Activated CD8-positive, alpha-beta memory T cell treated with anti-CD3 and anti-CD28 coated beads, Interleukin-2, amount 50 U/mL, for 24 hours (primary cell): ENCODE results near the gene ARHGAP35.
"Not testable (repeated sequence)": the region's sequence is repeated elsewhere in the genome, so short reads cannot be mapped to it uniquely, and the experiment has no call there.

Experiments used
- DNase-seq: peaks from one replicate; pipeline ENCODE4 v3.0.0-alpha.2; 2020; ENCODE audit errors: extremely low read depth

ARHGAP35 gene

DNA sequence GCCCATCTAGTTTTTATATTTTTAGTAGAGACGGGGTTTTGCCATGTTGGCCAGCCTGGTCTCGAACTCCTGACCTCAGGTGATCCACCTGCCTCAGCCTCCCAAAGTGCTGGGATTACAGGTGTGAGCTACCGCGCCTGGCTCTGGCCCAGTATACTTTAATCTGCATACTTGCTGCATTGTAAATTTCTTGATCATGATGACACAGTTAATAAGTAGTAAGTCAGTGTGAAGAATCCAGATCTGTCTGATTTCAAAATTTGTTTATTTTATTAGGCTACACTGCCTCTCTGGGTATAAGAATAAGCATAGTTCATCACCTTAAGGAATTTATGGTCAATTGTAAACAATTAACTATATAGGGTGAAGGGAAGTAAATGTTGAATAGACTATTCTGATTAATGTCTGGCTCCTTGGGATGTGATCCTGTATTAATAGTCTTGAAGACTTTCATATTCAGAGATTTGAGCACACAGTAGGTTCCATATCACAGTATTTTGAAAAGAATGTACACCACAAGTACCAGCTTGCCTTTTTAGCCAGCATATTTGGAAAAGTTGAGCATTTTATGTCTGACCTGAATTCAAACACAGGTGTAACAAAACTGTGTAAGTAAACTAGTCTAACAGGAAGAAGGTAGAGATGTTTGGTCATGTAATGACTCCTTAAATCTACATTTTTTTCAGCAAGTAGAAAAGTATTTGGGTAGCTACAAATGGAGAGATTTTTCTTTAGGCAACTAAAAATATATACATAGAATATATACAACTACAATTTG, 7.4 kb downstream of the ARHGAP35 start:
- DNase-seq = no peak

DNA sequence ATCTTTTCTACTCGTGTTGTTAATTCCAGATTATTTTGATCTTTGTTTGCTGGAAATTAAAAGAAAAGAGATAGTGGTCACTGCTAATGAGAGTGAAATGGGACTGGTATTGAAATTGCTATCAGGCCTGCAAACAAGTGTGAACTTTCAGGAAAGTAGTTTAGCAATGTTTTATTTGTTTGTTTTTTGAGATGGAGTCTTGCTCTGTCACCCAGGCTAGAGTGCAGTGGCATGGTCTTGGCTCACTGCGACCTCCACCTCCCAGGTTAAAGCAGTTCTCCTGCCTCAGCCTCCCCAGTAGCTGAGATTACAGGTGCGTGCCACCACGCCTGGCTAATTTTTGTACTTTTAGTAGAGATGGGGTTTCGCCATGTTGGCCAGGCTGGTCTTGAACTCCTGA, 10.4 kb downstream of the ARHGAP35 start:
- not testable (repeated sequence) for DNase-seq

DNA sequence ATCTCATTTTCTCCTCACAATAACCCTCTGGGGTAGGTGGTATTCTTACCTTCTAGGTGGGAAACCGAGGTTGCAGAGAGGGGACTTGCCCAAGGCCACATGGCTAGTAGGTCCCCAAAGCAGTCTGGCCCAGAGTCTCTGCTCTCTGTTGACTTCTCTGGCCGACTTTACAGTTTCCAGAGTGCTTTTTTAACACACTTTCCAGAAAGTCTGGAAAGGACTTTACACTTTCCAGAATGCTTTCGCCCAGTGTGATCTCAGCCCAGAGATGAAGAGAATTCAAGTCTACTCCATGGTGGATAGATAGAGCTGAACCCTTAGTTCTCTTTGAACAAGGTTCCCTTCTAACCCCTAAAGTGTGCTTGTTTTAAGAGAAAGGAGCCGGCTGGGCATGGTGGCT, 12.2 kb downstream of the ARHGAP35 start:
- DNase-seq = no peak

DNA sequence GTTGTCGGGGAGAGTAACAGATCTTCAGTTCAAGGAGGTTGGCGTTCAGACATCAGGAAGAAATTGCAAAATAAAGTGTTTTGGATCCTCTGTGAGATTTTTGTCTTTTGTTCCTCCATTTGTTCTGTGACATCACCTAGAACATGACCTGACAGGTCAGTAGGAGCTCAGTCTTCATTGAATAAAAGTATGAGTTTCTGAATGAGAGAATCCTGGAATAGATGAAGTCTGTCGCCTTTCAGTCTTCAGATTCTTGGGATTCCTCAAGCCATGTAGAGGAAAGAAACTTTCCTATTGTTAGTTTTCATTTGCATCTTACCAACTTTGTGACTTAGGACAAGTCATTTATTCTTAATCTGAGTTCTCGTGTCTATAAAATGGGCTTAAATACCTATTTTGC, 14.4 kb downstream of the ARHGAP35 start:
- no peak for DNase-seq

DNA sequence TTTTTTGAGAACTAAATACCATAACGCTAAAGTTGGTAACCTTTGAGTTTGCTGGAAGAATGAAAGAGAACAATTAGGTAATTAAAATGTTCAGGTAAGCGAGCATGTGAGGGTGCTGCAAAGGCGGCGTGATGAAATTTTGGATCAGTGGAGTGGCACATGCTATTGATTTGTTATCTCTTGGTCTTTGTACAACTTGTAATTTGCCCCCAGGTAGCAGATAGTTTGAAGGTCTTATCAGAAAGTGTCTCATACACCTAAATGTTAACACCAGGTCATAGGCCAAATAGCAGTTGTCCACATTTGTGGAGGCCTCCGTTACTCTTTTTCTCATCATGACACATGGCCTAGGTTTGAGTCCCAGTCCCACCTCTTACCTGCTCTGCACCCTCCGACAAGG, 14.9 kb downstream of the ARHGAP35 start:
- DNase-seq = no peak

DNA sequence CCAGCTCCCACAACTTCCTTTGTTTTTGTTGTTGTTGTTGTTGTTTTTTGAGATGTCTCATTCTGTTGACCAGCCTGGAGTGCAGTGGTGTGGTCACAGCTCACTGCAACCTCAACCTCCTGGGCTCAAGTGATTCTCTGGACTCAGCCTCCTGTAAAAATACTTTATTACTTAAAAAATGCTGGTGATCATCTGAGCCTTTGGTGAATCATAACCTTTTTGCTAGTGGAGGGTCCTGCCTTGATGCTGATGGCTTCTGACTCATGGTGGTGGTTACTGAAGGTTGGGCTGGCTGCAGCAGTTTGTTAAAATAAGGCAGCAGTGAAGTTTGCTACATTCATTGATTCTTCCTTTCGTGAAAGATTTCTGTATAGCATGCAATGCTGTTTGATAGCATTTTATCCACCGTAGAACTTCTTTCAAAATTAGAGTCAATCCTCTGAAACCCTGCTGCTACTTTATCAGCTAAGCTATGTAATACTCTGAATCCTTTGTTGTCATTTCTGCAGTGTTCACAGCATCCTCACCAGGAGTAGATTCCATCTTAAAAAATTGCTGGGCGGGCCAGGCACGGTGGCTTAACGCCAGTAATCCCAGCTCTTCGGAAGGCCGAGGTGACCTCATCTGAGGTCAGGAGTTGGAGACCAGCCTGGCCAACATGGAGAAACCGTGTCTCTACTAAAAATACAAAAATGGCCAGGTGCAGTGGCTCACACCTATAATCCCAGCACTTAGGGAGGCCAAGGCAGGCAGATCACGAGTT, 18.0 kb downstream of the ARHGAP35 start:
- DNase-seq = no peak

DNA sequence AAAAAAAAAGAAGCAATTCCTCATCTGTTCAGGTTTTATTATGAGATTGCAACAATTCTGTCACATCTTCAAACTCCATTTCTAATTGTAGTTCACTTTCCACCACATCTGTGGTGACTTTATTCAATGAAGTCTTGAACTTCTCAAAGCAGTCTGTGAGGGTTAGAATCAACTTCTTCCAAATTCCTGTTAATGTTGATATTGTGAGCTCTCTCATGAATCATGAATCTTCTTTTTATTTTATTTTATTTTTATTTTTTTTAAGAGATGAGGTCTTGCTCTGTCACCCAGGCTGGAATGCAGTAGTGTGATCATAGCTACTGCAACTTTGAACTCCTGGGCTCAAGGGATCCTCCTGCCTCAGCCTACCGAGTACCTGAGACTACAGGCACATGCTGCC, 19.6 kb downstream of the ARHGAP35 start:
- DNase-seq = no peak

DNA sequence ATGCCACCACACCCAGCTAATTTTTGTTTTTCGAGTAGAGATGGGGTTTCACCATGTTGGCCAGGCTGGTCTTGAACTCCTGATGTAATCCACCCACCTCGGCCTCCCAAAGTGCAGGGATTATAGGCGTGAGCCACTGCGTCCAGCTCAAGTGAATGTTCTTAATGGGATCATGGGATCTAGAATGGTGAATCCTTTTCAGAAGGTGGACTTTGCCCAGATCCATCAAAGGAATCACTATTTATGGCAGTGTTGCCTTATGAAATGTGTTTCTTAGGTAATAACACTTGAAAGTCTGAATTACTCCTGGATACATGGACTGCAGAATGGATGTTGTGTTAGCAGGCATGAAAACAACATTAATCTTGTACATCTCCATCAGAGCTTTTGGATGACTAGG, 20.3 kb downstream of the ARHGAP35 start:
- no peak for DNase-seq

DNA sequence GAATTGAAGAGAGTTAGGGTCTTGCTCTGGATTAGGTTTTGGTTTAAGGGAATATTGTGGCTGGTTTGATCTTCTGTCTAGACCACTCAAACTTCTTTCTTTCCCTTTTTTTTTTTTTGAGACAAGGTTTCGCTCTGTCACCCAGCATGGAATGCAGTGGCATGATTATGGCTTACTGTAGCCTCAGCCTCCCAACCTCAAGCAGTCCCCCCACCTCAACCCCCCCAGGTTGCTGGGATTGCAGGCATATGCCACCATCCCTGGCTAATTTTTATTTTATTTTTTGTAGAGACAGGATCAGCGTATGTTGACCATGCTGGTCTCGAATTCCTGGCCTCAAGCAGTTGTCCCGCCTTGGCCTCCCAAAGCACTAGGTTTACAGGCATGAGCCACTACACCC, 21.2 kb downstream of the ARHGAP35 start:
- no peak for DNase-seq

DNA sequence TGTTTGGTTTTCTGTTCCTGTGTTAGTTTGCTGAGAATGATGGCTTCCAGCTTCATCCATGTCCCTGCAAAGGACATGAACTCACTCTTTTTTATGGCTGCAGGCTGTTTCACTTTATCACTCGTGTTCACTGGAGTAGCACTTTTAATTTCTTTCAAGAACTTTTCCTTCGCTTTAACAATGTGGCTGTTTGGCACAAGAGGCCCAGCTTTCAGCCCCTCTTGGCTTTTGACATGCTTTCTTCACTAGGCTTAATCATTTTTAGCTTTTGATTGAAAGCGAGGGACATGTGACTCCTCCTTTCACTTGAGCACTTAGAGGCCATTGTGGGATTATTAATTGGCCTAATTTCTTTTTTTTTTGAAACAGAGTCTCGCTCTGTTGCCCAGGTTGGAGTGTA, 22.0 kb downstream of the ARHGAP35 start:
- DNase-seq = not testable (repeated sequence)

DNA sequence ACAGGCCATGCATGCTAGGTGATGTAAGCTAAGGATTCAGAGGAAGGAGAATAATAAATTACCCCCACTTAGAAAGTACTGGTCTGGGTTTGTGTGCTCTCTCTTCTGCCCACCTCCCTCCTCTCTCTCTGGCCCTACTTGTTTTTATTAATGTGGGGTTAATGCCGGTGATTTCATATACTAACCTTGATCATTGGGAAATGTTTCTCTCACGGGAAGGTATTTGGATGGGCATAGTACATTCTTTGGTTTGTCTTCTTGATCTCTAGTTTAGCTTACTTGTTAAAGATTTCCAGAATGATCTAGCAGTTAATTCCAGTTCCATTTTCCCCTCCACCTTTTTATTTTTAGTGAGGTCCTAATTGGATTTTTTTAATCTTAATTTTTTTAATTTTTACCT, 24.6 kb downstream of the ARHGAP35 start:
- DNase-seq = no peak

DNA sequence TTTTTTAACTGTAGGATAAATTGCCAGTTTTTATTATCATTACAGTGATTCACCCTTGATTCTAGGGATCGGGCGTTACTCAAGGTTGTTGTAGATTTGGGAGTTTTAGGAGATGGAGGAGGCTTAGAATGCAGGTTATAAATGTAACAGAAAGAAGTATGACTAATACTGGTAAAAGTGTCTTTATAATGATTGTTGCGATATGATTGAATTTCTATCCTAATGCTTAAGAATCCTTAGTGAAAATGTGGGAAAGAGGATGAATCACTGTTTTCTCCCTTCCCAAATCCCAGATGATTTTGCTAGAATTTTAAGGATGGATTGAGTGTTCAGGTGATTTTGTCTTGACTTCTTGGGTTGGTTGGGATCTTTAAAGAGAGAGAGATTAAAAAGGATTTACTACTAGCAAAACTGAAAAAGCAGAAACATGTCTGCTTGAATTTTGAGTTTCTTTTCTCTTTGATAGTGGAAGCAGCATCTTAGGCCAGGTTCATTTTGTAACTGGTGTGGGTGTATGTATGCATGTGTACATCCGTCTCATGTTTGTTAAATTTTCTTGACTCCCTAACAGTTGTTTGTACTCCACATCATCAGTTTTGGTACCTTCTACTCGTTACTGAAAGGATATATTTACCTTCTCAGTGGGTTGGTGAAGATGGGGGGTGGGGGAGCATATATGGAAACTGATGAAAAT, 25.9 kb downstream of the ARHGAP35 start:
- no peak for DNase-seq

DNA sequence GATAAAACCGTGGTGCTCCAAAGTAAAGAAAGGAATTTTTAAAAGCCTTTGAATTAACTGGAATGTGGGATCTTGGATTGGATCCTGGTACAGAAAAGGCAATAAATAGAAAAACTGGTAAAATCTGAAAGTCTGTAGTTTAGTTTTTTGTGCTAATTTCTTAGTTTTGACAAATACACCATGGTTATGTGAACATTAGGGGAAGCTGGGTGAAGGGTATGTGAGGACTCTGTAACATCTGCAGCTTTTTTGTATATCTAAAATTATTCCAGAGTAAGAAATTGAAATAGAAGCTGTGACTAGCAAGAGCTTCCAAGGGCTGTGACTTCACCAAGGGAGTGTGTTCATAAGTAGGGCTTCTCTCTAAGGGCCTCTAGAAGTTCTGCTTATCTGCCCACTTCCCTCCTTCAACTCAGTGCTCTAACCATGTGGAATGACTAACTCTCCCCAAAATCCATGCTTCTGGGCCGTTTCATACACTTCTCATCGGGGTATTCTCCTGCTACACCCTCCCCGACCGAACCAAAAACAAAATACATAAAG, 26.5 kb downstream of the ARHGAP35 start:
- no peak for DNase-seq

DNA sequence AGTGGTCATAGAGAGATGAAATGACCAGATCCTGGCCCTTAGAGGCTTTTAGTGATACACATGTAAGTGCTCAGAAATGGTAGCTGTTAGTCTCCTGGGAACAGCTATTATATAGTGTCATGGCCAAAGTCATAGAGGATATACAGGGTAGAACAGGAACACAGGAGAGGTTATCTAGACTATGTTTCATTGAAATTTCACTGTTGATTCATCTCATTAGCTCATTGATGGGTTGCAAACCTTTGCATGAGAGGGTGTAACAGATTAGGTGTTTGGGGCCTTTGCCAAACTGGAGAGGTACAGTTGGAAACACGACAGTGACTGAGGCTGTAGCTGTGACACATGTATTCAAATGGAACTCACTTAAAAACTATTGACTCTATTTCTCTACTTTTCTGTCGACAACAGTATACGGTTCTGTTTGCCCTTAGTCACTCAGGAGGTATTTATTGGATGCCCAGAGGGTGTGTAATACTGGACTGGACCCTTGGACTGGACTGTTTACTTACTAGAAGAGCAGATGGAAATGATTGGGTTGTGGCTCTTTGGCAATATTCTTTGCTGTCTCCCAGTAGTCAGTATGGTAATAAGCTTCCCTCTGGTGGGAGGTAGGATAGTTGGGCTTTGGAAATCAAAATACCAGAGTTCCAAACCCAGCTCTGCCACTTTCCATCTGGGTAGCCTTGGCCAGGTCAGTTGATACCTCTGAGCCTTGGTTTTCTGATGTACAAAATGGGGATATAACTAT, 29.8 kb downstream of the ARHGAP35 start:
- DNase-seq = no peak

DNA sequence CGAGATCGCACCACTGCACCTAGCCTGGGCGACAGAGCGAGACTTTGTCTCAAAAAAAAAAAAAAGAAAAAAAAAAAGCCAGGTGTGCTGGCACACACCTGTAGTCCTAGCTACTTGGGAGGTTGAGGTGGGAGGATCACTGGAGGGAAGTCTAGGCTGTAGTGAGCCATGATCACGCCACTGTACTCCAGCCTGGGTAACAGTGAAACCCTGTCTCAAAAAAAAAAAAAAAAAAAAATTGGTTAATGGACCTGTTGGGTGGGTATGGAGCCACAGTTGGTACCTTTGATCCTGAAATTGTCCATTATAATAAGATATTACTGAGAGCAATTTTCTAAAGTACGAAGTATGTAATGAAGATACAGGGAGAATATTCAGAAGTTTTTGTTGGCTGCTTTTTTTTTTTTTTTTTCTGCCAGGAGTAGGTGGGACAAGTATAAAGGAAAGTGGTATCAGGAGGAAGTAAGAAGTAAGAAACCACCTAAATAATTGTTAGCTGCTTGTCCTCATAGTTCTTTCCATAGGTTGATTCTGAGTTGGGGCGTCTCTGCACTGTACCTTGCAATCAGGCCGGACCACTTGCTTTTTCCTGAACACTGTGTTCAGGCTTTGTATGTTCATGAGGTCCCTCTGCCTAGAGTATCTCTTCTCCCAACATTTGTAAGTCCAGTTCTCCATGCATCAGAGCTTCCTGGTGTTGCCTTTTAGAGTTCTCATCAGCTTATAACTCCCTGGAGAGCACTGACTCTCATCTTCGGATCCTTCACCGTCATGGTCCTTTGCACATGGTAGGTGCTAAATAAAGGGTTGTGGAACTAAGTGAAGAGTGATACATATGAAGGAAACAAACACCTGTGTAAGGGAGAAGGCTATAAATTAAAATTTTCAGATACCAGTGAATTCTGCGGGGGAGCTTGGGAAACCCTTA, 31.7 kb downstream of the ARHGAP35 start:
- no peak for DNase-seq

DNA sequence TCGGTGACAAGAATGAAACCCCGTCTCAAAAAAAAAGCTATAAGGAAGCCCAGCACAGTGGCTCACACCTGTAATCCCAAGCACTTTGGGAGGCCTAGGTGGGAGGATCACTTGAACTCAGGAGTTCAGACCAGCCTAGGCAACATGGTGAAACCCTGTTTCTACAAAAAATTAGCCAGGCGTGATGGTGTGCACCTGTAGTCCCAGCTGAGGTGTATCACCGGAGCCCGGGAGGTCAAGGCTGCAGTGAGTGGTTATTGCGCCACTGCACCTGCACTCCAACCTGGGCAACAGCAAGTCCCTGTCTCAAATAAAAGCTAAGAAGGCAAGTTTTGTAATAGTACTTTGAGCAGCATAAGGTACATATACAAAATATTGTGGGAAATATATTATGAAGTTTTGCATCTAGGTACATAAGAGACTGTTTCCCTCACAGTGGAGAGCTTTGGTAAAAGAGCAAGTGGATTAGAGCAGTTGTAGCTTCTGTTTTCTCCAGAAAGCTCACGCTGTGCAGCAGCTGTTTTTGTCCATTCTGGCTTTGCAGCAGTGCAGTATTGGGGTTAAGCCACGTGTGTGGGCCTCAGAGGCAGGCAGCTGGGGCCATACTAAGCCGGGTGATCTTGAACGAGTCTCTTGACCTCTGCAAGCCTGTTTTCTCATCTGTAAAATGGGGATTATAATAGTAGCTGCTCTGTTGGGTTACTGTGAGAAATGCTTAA, 35.4 kb downstream of the ARHGAP35 start:
- no peak for DNase-seq

DNA sequence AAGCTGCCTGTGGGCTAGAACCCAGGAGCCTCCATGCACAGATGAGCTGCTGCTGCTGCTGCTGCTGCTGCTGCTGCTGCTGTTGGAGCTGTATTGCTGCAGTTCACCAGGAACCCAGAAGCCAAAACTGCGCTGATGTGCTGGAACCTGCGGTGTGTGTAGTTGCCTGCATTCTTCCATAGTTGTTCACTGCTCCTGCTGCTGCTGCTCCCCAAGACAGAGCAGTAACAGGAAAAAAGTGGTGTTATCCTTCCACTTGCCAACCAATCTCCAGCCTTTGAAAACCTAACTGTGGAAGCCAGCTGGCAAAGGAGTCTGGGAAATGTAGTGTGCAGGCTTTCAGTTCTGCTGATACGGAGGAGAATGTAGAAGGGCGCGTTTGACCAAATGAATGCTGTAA, 37.9 kb downstream of the ARHGAP35 start:
- no peak for DNase-seq

DNA sequence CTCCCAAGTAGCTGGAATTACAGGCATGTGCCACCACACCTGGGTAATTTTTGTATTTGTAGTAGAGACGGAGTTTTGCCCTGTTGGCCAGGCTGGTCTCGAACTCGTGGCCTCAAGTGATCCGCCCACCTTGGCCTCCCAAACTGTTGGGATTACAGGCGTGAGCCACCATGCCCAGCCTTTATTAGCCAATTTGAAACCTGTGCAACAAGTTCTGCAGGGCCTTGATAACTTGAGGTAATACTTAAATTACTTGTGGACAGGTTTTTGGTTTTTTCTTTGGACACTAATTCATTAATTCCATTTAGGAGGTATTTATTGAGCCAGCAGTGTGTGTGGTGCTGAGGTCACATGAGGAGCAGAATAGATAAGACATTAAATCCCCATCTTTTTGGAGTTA, 39.5 kb downstream of the ARHGAP35 start:
- no peak for DNase-seq

DNA sequence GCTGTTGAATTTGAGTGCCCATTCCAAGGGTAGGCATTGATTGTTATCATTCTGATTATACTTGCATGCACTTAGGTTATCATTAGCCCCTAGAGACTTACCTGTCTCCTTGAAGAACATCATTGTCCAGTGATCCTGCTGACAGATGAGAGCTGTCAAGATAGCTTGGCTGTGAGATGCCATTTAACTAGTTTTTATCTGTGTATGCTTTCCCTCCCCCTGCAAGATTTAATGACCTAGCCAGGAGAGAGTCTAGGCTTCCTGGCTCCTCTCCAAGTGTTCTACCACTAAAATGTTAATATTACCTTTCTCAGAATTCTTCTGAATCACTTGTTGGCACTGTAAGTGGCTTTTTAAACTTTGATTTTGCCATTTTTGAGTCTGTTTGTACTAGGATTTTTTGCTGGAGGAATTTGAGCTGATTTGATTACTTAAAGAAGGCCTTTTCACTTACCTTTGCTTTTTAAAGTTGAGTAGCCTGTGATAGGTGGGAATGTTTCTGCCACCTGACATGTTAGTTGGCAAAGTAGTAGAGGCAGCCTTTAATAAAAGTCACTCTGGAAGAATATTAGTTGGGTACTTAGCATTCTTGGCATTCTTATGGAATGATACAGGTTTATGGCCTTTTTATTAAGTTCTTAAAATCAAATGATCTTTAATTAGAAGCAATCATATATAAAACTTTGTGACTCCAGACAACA, 41.1 kb downstream of the ARHGAP35 start:
- DNase-seq = no peak
